OCI-LY7 (cell line): Measurements from ENCODE around the gene GLB1L2.

Source experiments
- EZH2phosphoT487 ChIP-seq: fragments of 200-600 bp; sonication (generic); IDR thresholded peaks from 2 replicates; pipeline ENCODE4 v1.6.1; 2018; ENCODE audit warnings: low read depth, borderline replicate concordance, mild to moderate bottlenecking, mixed run types, antibody characterized with exemption, low read length, moderate library complexity, mixed read lengths
- TF ChIP-seq, protein P1 (sequence below): fragments of 200-600 bp; sonication (generic); conservative IDR thresholded peaks from 2 replicates; pipeline ENCODE4 v1.5.1; 2014; ENCODE audit warnings: mild to moderate bottlenecking, antibody characterized with exemption, low read length, moderate library complexity, mixed read lengths

DNA sequence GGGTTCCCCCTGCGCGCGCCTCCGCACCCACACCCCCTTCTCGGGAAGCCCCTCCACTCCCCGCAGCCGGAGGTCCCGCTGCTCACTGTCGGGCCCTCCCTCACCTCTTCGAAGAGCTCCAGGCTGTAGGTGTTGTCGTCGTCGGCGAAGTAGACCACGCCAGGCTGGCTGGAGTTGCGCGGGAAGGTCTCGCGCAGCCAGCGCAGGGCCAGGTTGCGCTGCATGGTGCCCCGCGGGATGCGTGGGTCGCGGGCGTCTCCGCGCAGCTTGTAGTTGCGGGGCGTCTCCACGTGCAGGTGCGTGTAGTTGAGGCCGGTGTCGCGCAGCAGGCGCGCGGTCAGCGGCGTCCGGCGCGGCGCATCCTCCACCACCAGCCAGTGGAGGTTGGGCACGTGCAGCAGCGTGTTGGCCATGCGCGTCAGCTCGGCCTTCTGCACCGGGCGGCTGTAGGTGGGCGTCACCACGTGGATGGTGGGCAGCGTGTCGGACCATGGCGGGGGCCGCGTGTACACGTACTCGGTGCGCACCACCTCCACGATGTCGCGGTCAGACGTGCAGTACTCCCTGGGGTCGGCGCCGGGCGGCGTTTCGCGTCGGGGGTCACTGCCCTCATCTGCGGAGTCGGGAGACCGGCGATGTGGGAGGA, 51.9 kb downstream of the GLB1L2 start:
- no peak for TF ChIP-seq EZH2phosphoT487
- TF ChIP-seq, protein P1, sequence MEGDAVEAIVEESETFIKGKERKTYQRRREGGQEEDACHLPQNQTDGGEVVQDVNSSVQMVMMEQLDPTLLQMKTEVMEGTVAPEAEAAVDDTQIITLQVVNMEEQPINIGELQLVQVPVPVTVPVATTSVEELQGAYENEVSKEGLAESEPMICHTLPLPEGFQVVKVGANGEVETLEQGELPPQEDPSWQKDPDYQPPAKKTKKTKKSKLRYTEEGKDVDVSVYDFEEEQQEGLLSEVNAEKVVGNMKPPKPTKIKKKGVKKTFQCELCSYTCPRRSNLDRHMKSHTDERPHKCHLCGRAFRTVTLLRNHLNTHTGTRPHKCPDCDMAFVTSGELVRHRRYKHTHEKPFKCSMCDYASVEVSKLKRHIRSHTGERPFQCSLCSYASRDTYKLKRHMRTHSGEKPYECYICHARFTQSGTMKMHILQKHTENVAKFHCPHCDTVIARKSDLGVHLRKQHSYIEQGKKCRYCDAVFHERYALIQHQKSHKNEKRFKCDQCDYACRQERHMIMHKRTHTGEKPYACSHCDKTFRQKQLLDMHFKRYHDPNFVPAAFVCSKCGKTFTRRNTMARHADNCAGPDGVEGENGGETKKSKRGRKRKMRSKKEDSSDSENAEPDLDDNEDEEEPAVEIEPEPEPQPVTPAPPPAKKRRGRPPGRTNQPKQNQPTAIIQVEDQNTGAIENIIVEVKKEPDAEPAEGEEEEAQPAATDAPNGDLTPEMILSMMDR: no peak
